ENCODE measurements around the gene TBRG1.

DNA sequence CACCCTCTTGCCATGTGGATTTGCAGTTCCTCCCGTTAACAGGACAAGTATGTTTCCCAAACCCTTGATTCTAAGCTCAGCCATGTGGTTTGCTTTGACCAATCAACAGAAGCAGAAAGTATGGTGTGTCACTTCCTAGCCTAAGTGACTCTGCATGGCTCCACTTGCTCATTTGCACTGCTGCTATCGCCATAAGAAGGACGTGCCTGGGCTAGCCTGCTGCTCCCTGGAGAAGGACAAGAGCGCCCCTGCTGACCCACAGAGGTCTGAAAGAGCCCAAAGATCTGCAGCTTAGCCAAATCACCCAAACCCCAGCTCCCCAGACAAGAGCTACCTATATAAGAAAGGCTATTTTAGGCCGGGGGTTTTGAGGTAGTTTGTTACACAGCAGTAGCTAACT, 18.0 kb downstream of the TBRG1 start:
- TF ChIP-seq, protein P1, sequence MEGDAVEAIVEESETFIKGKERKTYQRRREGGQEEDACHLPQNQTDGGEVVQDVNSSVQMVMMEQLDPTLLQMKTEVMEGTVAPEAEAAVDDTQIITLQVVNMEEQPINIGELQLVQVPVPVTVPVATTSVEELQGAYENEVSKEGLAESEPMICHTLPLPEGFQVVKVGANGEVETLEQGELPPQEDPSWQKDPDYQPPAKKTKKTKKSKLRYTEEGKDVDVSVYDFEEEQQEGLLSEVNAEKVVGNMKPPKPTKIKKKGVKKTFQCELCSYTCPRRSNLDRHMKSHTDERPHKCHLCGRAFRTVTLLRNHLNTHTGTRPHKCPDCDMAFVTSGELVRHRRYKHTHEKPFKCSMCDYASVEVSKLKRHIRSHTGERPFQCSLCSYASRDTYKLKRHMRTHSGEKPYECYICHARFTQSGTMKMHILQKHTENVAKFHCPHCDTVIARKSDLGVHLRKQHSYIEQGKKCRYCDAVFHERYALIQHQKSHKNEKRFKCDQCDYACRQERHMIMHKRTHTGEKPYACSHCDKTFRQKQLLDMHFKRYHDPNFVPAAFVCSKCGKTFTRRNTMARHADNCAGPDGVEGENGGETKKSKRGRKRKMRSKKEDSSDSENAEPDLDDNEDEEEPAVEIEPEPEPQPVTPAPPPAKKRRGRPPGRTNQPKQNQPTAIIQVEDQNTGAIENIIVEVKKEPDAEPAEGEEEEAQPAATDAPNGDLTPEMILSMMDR (IDR thresholded peaks at IDR 0.05 in 4 of 5, conservative IDR thresholded peaks at IDR 0.05 in 1 of 5) = no peak
- no peak for TF ChIP-seq POLR2A (IDR thresholded peaks at IDR 0.05)

Measured in gastrocnemius medialis (tissue), 4 donors.